ENCODE data around the gene BOLL.
"Not testable (repeated sequence)": the region's sequence is repeated elsewhere in the genome, so short reads cannot be mapped to it uniquely, and the experiment has no call there.

BOLL gene

DNA sequence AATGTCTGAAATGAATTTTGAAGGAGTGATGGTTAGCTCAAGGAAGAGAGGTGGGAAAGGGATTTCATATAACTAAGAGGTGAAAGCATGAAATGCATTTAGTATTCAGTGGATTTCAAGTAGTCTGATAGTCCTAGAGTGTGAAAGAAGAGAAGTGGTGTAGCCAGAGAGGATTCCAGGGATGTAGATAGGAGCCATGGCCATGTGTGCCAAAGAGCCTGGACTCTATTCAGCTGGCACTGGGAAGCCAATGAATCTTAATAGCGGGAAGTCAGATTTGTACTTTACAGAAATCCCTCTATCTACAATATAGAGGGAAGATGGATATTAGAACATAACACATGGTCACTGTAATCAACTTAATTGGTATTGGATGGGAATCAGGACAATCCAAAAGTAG is 8.3 kb upstream of the BOLL start:
- DNase-seq = no peak

DNA sequence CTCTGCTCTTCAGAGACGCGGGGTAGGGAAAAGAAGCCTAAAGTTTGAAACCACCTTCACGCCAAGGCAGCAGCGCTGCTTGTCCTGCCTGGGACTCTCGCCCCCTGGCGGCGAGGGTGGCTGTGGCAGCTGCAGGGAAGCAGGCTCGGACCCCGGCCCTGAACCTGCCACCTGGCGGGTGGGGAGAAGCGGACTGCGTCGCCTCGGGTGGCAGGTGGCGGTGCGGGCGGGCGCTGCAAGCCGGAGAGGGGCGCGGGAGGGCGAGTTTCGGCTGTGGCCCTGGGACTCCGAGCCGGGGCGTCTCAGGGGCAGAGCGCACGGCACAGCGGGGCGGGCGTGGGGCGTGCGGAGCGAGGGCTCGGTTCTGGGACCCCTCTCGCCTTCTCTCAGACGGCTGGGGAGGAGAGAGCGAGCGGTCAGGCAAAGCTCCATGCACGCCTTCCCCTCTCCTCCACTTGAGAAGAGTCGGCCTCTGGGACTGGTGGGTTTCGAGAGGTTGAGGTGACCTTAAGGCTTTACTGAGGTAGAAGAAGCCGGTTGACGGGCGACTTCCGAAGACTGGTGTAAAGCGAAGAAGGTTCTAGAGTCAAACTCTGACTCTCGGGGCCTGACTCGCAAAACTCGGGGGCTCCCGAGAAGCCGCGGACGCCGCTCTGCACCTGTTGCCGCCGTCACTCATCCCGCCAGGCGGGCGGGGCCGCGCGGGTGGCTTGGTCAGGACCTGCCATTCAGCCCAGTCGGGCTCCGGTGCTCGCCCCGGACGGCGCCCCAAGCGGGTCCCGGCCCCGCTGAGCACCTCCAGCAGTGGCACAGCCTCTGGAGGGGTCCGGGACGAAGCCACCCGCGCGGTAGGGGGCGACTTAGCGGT is 1.1 kb upstream of the BOLL start:
- peak; percentile 64 for DNase-seq

DNA sequence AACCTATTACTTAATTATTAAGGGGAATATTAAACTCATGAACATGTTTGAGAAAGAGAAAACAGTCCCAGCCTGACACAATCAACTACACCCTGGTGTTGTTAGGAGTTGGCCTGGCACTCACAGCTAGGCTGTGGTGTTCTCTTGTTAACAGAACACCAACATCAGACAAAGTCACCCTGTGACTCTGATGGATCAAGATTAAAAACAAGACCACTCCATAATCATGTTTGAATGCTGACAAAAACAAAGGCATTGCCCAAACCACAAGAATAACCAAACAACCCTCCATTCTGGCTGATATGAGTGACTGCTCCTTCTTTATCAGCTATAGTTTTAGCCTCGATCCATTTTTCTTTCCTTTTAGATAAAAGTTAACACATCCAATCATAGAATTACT is 3.0 kb downstream of the BOLL start:
- DNase-seq = peak; percentile 82

DNA sequence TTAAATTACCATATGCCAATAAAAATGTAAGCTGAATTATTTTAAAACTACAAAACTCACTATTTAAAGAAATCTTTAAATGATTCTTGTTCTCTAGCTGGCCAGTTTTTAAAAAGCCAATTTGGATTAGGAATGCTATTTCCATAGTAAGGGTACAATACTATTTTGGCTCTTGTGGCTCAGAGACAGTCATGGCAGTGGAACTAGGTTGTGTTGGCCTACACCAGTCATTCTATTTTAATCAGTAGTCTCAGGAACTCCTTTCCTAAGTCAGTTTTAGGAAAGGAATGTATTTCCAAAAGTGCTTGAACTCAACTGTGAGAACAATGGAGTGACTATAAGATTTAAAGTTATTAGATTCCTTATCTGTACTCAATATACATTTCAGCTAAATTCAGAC is 5.9 kb downstream of the BOLL start:
- no peak for DNase-seq

DNA sequence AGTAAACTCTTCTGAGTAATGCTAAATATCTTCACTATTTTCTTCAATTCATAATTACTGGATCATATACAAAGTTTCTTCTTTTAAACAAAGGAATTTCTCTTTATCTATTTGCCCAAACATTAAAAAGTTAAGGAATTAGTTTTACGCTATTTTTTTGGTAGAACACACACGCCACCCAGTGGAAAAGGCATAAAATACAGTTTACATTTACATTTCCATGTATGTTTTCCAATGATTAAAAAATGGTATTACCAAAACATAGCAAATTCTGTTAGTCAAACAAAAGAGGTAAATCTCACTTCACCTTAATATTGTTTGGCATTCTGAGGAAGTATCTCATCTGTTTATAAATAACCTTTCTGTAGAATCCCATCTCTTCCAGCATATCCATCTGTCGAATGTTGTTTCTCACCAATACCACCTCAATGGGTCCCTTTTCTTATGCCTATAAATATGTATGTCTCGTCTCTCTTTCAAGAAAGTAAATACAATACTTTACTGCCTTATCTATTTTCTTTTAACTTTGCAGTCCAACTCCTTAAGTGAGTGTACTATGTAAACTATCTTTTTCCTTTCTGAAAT is 7.2 kb downstream of the BOLL start:
- DNase-seq = peak; percentile 57

DNA sequence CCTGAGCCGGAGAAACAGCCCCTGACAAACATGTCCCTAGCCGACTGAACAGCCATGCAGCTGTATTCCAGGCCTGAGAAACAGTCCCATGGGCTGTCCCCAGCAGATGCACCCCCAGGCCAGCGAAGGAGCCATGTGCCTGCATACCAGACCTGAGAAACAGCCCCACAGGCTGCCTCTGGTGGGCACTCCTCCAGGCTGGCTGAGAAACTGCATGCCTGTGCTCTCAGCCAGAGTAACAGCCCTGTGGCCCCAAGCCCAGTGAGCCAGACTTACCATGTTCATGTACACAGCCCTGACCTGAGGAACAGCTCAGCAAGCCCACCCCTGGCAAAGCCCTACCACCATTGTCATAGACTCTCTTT is 24.8 kb downstream of the BOLL start:
- no peak for DNase-seq

DNA sequence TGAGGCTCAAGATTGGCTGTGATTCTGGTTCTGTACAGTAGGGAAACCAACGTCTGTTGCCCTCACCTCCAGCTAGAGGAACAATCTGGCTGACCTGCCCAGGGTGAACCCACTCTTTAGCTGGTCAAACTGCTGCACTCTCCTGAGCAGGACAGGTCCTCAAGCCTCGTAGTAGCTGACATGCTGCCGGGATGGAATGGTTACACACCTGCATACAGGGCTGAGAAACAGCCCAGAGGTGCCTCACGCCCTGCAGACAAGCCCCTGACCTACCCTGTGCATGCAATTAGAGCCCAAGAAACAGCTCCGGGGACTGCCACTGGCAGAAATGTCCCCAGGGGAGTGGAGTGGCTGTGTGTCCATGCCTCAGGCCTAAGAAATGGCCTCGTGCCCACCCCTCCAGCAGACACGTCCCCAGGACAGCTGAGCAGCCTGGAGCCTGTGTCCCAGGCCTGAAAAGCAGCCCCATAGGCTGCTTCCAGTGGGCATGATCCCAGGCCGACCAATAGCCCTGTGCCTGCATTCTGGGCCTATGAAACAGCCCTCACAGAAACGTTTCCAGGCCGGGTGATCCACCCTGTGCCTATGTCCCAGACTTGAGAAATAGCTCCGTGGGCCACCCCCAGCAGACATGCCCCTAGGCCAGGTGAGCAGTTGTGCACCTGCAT is 25.4 kb downstream of the BOLL start:
- no peak for DNase-seq

DNA sequence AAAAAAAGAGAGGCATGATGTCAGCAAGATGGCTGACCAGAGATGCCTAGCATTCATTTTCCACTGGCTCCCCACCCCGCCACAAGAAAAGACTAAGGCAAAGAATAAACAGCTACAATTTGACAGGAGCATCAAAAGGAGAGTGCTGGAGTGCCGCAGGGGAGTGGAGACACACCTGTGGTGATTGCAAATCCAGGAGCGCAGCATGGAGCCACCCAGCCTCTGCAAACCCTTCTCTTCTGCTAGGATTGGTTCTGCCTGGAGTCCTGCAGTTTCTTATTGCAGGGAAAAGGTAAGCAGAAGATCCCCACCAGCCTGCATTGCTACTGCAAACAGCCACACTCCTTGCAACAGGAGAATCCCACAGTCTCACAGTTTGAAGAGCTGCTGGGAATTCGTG is 26.1 kb downstream of the BOLL start:
- DNase-seq = no peak

DNA sequence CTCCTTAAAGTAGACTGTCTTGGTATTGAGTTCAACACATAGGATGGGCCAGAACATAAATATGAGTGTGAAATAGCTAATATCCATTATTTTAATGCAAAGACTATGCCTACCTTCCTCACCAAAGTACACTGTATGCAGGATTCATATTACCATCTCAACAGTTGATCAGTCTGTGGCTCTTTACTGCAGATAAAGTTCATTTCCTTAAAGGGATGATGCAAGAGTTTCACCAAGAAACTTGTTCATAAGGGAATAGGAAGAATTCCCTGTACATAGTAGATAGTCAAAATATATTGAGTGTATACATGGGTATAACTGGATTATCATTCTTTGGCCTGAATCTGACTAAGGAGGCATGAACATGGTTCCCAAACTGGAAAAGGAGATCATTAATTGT is 44.9 kb downstream of the BOLL start:
- DNase-seq = no peak

DNA sequence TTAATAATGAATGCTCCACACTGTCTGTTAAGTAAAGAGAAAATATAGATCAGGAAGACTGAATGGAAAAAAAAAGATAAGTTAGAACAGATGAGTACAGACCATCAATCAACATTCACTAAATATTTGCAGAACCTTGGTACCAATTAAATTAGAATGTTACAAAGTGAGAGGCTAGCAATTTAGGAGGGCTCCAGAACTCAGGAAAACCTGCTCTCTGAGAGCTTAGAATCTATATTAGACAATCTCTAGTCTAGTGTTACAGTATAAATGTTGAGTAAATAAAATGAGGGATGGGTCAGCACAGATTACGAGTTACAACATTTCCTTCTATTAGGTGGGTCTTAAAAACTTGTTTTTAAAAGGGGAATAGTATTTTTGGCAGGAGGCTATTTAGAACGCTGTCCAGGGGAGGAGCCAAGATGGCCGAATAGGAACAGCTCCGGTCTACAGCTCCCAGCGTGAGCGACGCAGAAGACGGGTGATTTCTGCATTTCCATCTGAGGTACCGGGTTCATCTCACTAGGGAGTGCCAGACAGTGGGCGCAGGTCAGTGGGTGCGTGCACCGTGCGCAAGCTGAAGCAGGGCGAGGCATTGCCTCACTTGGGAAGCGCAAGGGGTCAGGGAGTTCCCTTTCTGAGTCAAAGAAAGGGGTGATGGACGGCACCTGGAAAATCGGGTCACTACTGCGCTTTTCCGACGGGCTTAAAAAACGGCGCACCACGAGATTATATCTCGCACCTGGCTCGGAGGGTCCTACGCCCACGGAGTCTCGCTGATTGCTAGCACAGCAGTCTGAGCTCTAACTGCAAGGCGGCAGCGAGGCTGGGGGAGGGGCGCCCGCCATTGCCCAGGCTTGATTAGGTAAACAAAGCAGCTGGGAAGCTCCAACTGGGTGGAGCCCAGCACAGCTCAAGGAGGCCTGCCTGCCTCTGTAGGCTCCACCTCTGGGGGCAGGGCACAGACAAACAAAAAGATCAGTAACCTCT is 56.3 kb downstream of the BOLL start:
- not testable (repeated sequence) for DNase-seq

DNA sequence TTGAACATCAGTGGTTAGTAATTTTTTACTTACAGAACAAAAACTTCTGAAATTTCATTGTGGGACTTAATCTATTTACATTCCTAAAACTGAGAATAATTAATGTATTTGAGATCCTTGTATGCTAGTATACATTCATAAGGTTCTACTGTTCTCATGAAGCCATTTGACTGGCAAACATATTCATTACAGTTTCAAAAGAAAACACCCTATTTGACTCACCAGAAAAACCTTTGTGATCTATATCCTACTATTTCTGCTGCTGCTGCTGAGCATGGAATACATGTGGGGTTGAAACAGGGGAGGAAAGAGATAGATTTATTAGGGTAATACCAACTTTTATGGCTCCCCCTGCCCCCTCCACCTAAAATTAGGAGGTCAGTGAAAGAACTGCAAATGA is 58.1 kb downstream of the BOLL start:
- no peak for DNase-seq

DNA sequence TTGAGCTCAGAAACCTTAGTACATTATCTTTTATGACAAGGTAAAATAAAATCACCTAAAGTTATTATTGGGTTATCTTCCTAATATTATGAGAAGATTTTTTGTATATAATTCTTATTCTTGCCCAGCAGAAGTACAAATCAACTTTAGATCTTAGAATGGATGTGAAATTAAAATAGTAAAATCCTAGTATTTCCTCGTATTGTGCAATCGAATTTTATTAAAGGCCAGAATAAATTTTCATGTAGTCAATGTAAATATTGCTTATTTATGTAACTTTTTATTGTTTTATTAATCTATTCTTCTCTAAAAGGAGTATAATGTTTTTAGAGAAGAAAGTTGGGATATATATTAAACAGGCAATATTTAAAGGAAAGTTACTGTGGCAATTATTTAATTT is 67.3 kb downstream of the BOLL start:
- no peak for DNase-seq

DNA sequence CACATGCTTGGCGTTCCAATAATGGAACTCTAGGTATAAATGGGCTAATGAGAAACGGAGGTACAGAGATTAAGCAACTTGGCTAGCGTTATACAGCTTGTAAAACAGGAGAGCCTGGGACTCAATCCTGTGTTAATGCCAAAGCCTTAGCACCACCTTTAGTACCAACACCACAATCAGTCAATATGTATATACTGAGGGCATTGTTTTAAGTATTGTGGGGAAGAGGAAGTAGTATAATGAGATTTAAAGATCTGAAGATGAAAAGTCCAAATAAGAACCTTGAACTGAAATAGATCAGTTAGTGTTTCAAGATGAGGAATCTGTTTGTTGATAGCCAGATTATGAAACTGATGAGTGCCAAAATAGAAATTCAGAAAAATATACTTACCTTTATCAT is 71.8 kb downstream of the BOLL start:
- no peak for DNase-seq

DNA sequence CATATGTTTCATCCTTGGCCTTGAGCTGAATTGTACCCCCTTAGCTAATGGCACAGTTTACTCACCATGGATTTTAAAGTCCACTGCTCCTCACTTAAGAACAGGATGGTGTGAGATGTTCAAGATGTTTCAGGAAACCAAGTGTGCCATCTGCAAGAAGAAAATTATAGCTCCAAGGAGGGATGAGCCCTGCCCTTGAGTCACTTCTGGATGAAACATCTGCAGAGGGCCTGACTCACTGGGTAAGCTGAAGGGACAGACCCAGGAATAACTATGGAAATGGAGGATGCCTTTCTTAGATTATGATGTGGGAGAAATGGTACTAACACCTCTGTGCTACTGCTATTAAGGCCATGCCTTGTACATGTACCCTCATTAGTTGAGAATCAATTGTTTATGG is 73.5 kb downstream of the BOLL start:
- DNase-seq = no peak

DNA sequence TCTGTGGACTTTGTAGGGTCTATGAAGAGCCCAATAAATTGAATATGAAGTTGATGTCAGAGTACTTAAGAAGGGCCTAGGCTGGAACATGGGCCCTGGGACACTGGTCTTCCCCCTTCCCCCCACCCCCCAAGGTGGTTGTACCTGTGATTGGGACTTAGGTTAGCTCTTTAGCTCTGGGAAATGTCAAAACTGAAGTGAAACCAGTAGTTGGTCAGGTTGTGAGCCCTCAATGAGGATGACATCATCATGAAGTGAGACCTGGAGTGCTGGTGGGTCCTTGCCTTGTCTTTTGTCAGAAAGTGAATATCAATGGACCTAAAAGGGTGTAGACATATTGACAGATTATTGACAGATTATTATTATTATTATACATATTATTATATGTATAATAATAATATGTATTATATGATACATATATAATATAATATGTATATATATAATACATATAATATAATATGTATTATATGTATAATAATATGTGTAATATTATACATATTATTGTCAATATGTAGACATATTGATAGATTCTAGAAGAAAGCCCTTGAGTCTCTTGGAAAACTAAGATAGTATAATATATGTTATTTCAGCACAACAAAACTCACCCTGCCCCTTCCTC is 74.6 kb downstream of the BOLL start:
- DNase-seq = peak; percentile 14

DNA sequence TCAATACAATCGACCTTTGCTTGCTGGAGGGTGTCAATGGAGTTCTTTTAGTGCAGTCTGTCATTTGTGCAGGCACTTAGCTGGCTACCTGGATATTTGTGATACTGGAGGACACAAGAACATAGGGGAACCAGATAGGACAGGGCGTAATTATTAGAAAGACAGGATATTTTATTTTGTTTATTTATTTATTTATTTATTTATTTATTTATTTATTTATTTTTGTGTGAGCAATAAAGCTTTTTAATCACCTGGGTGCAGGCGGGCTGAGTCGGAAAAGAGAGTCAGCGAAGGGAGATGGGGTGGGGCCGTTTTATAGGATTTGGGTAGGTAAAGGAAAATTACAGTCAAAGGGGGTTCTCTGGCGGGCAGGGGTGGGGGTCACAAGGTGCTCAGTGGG is 76.0 kb downstream of the BOLL start:
- DNase-seq = not testable (repeated sequence)

DNA sequence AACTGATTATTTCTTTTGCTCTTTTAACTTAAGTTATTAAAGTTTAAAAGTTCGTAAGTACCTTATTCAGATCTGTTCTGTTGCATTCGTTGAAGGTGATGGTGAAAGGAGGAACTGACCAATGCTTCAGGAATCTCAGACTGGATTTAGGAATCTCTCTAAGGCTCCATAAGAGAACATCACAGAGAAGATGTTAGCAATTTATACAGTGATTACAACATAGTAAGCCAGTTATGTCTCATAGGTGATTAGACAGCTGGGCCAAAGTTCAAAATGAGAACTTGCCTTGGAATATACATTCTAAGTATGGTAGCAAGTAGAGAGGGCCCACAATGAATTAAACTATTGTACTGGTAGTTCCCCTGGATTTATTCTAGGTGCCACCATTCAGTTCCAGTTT is 76.8 kb downstream of the BOLL start:
- no peak for DNase-seq

DNA sequence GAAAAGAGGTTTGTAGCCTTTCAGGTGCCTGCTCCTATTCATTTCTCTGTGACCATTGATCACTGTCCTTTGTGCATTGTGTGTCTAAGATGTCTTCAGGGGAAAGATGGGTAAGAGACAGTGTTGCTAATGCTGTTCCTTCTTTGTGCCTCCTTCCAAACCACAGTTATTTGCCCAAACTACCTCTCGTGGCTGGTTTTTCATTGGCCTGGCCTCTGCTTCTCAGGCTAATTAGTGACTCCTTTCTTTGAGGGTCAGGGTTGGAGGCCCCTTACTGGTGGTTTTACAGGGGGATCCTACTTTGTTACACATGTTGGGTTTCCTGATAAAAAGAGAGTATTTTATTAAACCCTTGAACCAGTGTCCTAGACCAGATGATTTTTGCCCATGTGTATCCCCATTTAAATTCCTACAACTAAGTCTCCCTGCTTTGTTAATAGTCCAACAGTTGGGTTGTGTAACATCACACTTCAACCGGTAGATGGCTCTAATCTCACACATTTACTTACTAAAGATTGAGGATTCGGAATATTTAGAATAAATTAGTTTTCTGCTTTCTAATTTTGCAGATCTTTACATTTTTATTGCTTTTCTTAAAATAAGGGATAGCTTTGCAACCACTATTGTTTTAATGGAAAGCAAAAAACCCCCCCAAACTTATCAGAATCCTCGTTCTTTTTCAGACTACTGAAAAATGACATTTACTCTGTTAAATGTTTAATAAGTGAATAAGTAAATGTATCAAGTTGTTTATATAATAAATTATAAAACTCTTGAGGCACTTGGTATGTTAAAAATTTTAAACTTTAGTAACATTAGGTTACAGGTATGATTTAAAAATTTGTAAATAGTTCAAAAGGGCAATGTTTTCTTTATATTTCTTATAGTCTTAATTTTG is 77.6 kb downstream of the BOLL start:
- DNase-seq = peak; percentile 84

DNA sequence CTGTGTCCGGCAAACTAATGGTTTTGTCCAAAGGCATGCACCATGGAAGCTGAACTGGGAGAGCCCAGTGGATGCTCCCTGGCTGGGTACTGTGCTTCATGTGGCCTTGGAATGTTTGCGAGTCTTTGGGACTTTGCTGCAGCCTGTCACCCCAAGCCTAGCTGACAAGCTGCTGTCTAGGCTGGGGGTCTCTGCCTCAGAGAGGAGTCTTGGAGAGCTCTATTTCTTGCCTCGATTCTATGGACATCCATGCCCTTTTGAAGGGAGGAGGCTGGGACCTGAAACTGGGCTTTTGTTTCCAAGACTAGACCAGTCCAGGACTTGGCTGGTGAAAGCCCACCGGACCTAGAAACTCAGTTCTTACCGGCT is 78.3 kb downstream of the BOLL start:
- DNase-seq = no peak

DNA sequence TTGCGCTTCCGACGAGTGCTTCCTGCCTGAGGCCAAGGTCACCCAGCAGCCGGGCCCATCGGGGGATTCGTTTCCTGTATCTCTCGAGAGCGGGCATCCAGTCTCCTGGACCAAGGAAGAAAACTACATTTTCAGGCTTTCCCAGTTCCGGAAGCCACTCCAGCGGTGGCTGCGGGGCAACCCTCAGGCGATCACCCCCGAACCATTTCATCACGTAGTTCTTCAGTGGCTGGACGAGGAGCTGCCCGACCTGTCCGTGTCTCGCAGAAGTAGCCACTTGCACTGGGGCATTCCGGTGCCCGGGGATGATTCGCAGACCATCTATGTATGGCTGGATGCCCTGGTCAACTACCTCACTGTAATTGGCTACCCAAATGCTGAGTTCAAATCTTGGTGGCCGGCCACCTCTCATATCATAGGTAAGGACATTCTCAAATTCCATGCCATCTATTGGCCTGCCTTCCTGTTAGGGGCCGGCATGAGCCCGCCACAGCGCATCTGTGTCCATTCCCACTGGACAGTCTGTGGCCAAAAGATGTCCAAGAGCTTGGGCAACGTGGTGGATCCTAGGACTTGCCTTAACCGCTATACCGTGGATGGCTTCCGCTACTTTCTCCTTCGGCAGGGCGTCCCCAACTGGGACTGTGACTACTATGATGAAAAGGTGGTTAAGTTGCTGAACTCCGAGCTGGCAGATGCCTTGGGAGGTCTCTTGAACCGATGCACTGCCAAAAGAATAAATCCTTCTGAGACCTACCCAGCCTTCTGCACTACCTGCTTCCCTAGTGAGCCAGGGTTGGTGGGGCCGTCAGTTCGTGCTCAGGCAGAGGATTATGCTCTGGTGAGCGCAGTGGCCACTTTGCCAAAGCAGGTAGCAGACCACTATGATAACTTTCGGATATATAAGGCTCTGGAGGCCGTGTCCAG is 78.9 kb downstream of the BOLL start:
- DNase-seq = peak; percentile 21

Measured in hematopoietic multipotent progenitor cell treated with erythropoietin and hydrocortisone succinate and interleukin-3 and kit ligand, for 6 days (in vitro differentiated cells).